ENCODE data around the gene DENND4B. TPM values are rescaled to one million over a fixed set of nuclear protein-coding genes. Genes with fewer than 3 reads are reported as not detected.
A peak's percentile ranks its signal among the peaks of the same experiment; 100 is the strongest.

The DENND4B gene
- polyA plus RNA-seq, 1 of the 3 experiments (the other 2 are of a cell fraction): 29.6 TPM

GRCh38 chr1:153985941-153986761, 39.6 kb upstream of the DENND4B start, which contains the start of gene RAB13:
TSS of gene RAB13 (minus strand) at chr1:153986339. CDS start at chr1:153986236, 103 bp downstream.
- Histone ChIP-seq H3K79me2 (ENCODE audit: insufficient read depth) (peaks cover 31% of the 10 kb centered on the region), H3K4me1 (ENCODE audit: control insufficient read depth in 1 of 2, insufficient read depth in 2 of 2, low read depth in 1 of 2, low read length in 1 of 2) (peaks cover 15 to 16% of the 10 kb centered on the region in 2 experiments), H4K20me1 (ENCODE audit: insufficient read depth) (no peaks in the 10 kb centered on the region), H3K4me3 (ENCODE audit: low read depth in 2 of 2, low read length in 1 of 2) (peak within 1 kb of the TSS; percentile 81 to 90), H3K9ac (peak within 1 kb of the TSS; percentile 86), H3K27me3 (ENCODE audit: insufficient read depth) (no peaks in the 10 kb centered on the region), H3K9me3 (no peaks in the 10 kb centered on the region), H3K4me2 (peak within 1 kb of the TSS; percentile 99), H3K9me2 (no peaks in the 10 kb centered on the region), H3K27ac (ENCODE audit: low read depth in 2 of 2, low read length in 1 of 2) (peak within 1 kb of the TSS; percentile 86 to 94), H3F3A (replicated peaks; ENCODE audit: insufficient read depth) (peaks cover 19% of the 10 kb centered on the region), H2AFZ (ENCODE audit: low read depth) (peak within 1 kb of the TSS; percentile 90), H3K36me3 (replicated peaks in 1 of 2; ENCODE audit: control insufficient read depth in 1 of 2, insufficient read depth in 2 of 2, low read length in 1 of 2) (peaks cover 11 to 25% of the 10 kb centered on the region in 2 experiments)
- no peak for TF ChIP-seq CHD2 (IDR thresholded peaks at IDR 0.05; ENCODE audit: low read length, partially characterized antibody)
- TF ChIP-seq NFIC (IDR thresholded peaks at IDR 0.05; ENCODE audit: borderline replicate concordance): 0 out of 2 replicates have a peak, but pooled peaks have one; percentile 7
- no peak for TF ChIP-seq USF2 (IDR thresholded peaks at IDR 0.05; ENCODE audit: borderline replicate concordance, low read depth, low read length)
- peak; percentile 25 for TF ChIP-seq MXI1 (IDR thresholded peaks at IDR 0.05; ENCODE audit: low read depth, low read length)
- no peak for TF ChIP-seq IRF3 (IDR thresholded peaks at IDR 0.05; ENCODE audit: low read depth, low read length)
- no peak for TF ChIP-seq MAX (IDR thresholded peaks at IDR 0.05; ENCODE audit: low read depth)
- 0 out of 2 replicates have a peak, but pooled peaks have one; percentile 57 for TF ChIP-seq YY1 (IDR thresholded peaks at IDR 0.05; ENCODE audit: low read depth)
- TF ChIP-seq NRF1 (IDR thresholded peaks at IDR 0.05; ENCODE audit: low read depth, low read length): no peak
- no peak for TF ChIP-seq USF1 (IDR thresholded peaks at IDR 0.05; ENCODE audit: borderline replicate concordance, low read depth)
- TF ChIP-seq POLR2AphosphoS5 (IDR thresholded peaks at IDR 0.05; ENCODE audit: low read depth, low read length): peak; percentile 63; the same call in 1 of the 2 replicates
- TF ChIP-seq FOXM1 (IDR thresholded peaks at IDR 0.05; ENCODE audit: low read depth): no peak
- TF ChIP-seq PBX3 (IDR thresholded peaks at IDR 0.05): no peak
- TF ChIP-seq ZBTB33 (IDR thresholded peaks at IDR 0.05; ENCODE audit: borderline replicate concordance, low read depth): no peak
- TF ChIP-seq GATA2 (CRISPR knock-in tag; IDR thresholded peaks at IDR 0.05): no peak
- 3% methylated on average over 28 of the region's 32 CpGs for WGBS (ENCODE audit: low lambda C conversion rate)
- POLR2A ChIA-PET: interaction anchor here (0.7 to 2.7 kb wide), 6 partner anchors 9 to 211 kb away, joined by 3 to 17 read pairs (median 6); partner anchors contain the start of genes CREB3L4, CRTC2, JTB and SLC27A3
- CTCF ChIA-PET: interaction anchor here (0.6 to 4.9 kb wide), 45 partner anchors 11 to 470 kb away, joined by 3 to 68 read pairs (median 6); partner anchors contain the start of genes CHTOP, CREB3L4, CRTC2 and DENND4B
- DNase-seq: peak; percentile 92

All from SK-N-SH (cell line).